ENCODE results near the gene STIP1. TPM values are rescaled to one million over a fixed set of nuclear protein-coding genes. Genes with fewer than 3 reads are reported as not detected.

STIP1 gene
- polyA plus RNA-seq, 1 experiment = 139 TPM

- no peak for DNase-seq (ENCODE audit: low read depth)
- ChIA-PET CTCF (interaction anchor here (1.2 to 8.2 kb wide), 13 partner anchors 8 to 102 kb away, joined by 3 to 92 read pairs (median 15); partner anchors contain the start of genes CATSPERZ, ESRRA, FERMT3 and PRDX5), POLR2A (no interaction called here)
- no peak overlapping the region for H3K4me3 ChIP-seq (ENCODE audit: low read depth, low read length)
- no peaks in the 10 kb centered on the region for H3K27me3 ChIP-seq (ENCODE audit: control insufficient read depth, insufficient read depth, low read length)
- no peaks in the 10 kb centered on the region; the same call in 1 of the 2 replicates for H3K36me3 ChIP-seq (ENCODE audit: control insufficient read depth, insufficient read depth, low read length)
- no peak for TF ChIP-seq CTCF (IDR thresholded peaks at IDR 0.05; ENCODE audit: insufficient read depth, low read depth, low read length)
These were observed 63.8 kb downstream of the STIP1 start for GRCh38 chr11:64249563-64250414.

- no peak for DNase-seq (ENCODE audit: low read depth)
- peak overlapping the region; percentile 79 for H3K4me3 ChIP-seq (ENCODE audit: low read depth, low read length)
- H3K27me3 ChIP-seq (ENCODE audit: control insufficient read depth, insufficient read depth, low read length) = no peaks in the 10 kb centered on the region
- peaks cover 5% of the 10 kb centered on the region for H3K36me3 ChIP-seq (ENCODE audit: control insufficient read depth, insufficient read depth, low read length)
- POLR2A ChIA-PET = no interaction called here
- CTCF ChIA-PET = interaction anchor here (0.6 to 8.2 kb wide), 20 partner anchors 8 to 107 kb away, joined by 3 to 92 read pairs (median 6); partner anchors contain the start of genes CATSPERZ, ESRRA, FERMT3 and FKBP2
- no peak for TF ChIP-seq CTCF (IDR thresholded peaks at IDR 0.05; ENCODE audit: insufficient read depth, low read depth, low read length)
These were observed 64.5 kb downstream of the STIP1 start for GRCh38 chr11:64250415-64251015.

GRCh38 chr11:64251016-64251752 is 65.2 kb downstream of the STIP1 start, which contains the start of gene PLCB3:
PLCB3 (plus strand) TSS chr11:64251530; CDS start chr11:64251650, 120 bp downstream.
- H3K36me3 ChIP-seq (ENCODE audit: control insufficient read depth, insufficient read depth, low read length) = peaks cover 10% of the 10 kb centered on the region
- H3K4me3 ChIP-seq (ENCODE audit: low read depth, low read length) = peak within 1 kb of the TSS; percentile 79
- no peaks in the 10 kb centered on the region for H3K27me3 ChIP-seq (ENCODE audit: control insufficient read depth, insufficient read depth, low read length)
- CTCF ChIA-PET = interaction anchor here (0.6 to 8.2 kb wide), 27 partner anchors 8 to 106 kb away, joined by 3 to 92 read pairs (median 5); partner anchors contain the start of genes CATSPERZ, DNAJC4, ESRRA and FERMT3
- no peak for DNase-seq (ENCODE audit: low read depth)
- POLR2A ChIA-PET = no interaction called here
- peak; percentile 68 for TF ChIP-seq CTCF (IDR thresholded peaks at IDR 0.05; ENCODE audit: insufficient read depth, low read depth, low read length)

- no peaks in the 10 kb centered on the region for H3K27me3 ChIP-seq (ENCODE audit: control insufficient read depth, insufficient read depth, low read length)
- H3K36me3 ChIP-seq (ENCODE audit: control insufficient read depth, insufficient read depth, low read length) = peaks cover 15% of the 10 kb centered on the region
- peak overlapping the region; percentile 79 for H3K4me3 ChIP-seq (ENCODE audit: low read depth, low read length)
- POLR2A ChIA-PET = no interaction called here
- CTCF ChIA-PET = interaction anchor here (0.6 to 8.2 kb wide), 22 partner anchors 9 to 102 kb away, joined by 3 to 92 read pairs (median 6); partner anchors contain the start of genes CATSPERZ, DNAJC4, ESRRA and FERMT3
- TF ChIP-seq CTCF (IDR thresholded peaks at IDR 0.05; ENCODE audit: insufficient read depth, low read depth, low read length) = no peak
- no peak for DNase-seq (ENCODE audit: low read depth)
These were observed 65.7 kb downstream of the STIP1 start for GRCh38 chr11:64251753-64252002.
